K562 (cell line): ENCODE measurements around the gene PLK5. TPM values are rescaled to one million over a fixed set of nuclear protein-coding genes. Genes with fewer than 3 reads are reported as not detected.

Experiments
- BMI1 ChIP-seq: fragments of 150-350 bp; IDR thresholded peaks from 2 replicates; pipeline ENCODE4 v1.6.1; 2014; ENCODE audit warnings: low read length
- CCNT2 ChIP-seq: IDR thresholded peaks from 2 replicates; pipeline ENCODE4 v1.6.1; 2011; ENCODE audit warnings: borderline replicate concordance, low read depth, mild to moderate bottlenecking, moderate library complexity, mixed read lengths, low read length; ENCODE audit not compliant: insufficient read length; ENCODE audit errors: extremely low read depth
- DMBX1 ChIP-seq: fragments of 250-450 bp; sonication (Bioruptor Pico); IDR thresholded peaks from 2 replicates; pipeline ENCODE4 v1.8.0; 2022; ENCODE audit warnings: inconsistent platforms, mild to moderate bottlenecking, moderate library complexity, borderline replicate concordance
- ESRRA ChIP-seq: fragments of 450-650 bp; IDR thresholded peaks from 2 replicates; pipeline ENCODE4 v1.6.1; 2014; ENCODE audit warnings: low read depth, mild to moderate bottlenecking, moderate library complexity, borderline replicate concordance
- GABPA ChIP-seq: fragments of 200-800 bp; sonication (Bioruptor generic); conservative IDR thresholded peaks from 2 replicates; pipeline ENCODE4 v1.6.1; 2016; ENCODE audit warnings: low read depth, missing genetic modification characterization, missing compliant biosample characterization
- HDAC1 ChIP-seq, 2 experiments: fragments of 450-650 bp; IDR thresholded peaks; 2 replicates each; pipeline ENCODE4 v1.6.1; 2016 to 2017; ENCODE audit warnings: inconsistent platforms in 1 of 2, mild to moderate bottlenecking in 1 of 2, moderate library complexity in 1 of 2
- JUN ChIP-seq, 2 experiments: sonication (generic) in 1 of 2; formaldehyde crosslinking in 1 of 2; IDR thresholded peaks; 2 replicates each; pipeline versions ENCODE4 v1.6.1 to v1.8.0; 2012 to 2022; ENCODE audit warnings: borderline replicate concordance in 2 of 2, mild to moderate bottlenecking in 2 of 2, improper control_type of control experiment in 1 of 2, low read depth in 1 of 2, low read length in 1 of 2, missing genetic modification reagents in 1 of 2
- MTA3 ChIP-seq: fragments of 450-650 bp; formaldehyde crosslinking; IDR thresholded peaks from 2 replicates; pipeline ENCODE4 v1.6.1; 2017; ENCODE audit warnings: mild to moderate bottlenecking, borderline replicate concordance
- POLR2A ChIP-seq: fragments of 450-650 bp; conservative IDR thresholded peaks from 2 replicates; pipeline ENCODE4 v1.6.1; 2016
- POLR2H ChIP-seq: IDR thresholded peaks from 2 replicates; pipeline ENCODE4 v1.6.1; 2016; ENCODE audit warnings: missing genetic modification characterization, low read depth, mild to moderate bottlenecking, control low read depth, missing compliant biosample characterization, moderate library complexity
- SIN3B ChIP-seq: fragments of 450-650 bp; IDR thresholded peaks from 2 replicates; pipeline ENCODE4 v1.6.1; 2017; ENCODE audit warnings: low read depth, mild to moderate bottlenecking, moderate library complexity
- SIX5 ChIP-seq, 2 experiments: IDR thresholded peaks; 2 replicates each; pipeline ENCODE4 v1.6.1; 2011; ENCODE audit warnings: low read length in 2 of 2, borderline replicate concordance in 1 of 2, low read depth in 1 of 2, mild to moderate bottlenecking in 1 of 2, moderate library complexity in 1 of 2; ENCODE audit not compliant: insufficient read depth in 1 of 2
- SMARCB1 ChIP-seq: IDR thresholded peaks from 2 replicates; pipeline ENCODE4 v1.6.1; 2011; ENCODE audit warnings: improper control_type of control experiment, low read depth; ENCODE audit not compliant: insufficient read length
- TAL1 ChIP-seq: fragments of 450-650 bp; IDR thresholded peaks from 2 replicates; pipeline ENCODE4 v1.6.1; 2016; ENCODE audit warnings: mild to moderate bottlenecking
- ZNF263 ChIP-seq: sonication (generic); formaldehyde crosslinking; IDR thresholded peaks from 2 replicates; pipeline ENCODE4 v1.8.0; 2022; ENCODE audit warnings: mild to moderate bottlenecking, missing genetic modification reagents, borderline replicate concordance
- ZNF695 ChIP-seq: fragments of 450-650 bp; formaldehyde crosslinking; IDR thresholded peaks from 2 replicates; pipeline ENCODE4 v1.4.0; 2020; ENCODE audit warnings: mild to moderate bottlenecking, moderate library complexity
- polyA plus RNA-seq, 8 experiments: library from polyadenylated mRNA; depleted of rRNA in 4 of 8; stranded (reverse) in 5 of 8; unstranded in 3 of 8; fragments of >200 nt; fragmentation: Nextera tagmentation in 2 of 8; fragmentation: Illumina TruSeq in 1 of 8; extraction: Ambion mirVana in 2 of 8; extraction: Trizol in 1 of 8; gene quantifications; 2 replicates each; pipeline versions ENCODE4 v1.2.1 to v1.2.3, GENCODE V29; 2011 to 2014; ENCODE audit warnings: inconsistent platforms in 1 of 8, missing spikeins in 1 of 8
- total RNA-seq, 7 experiments: library from RNA; depleted of rRNA in 6 of 7; stranded (reverse); fragments of >200 nt in 6 of 7; fragmentation: Illumina TruSeq in 2 of 7; extraction: Trizol in 2 of 7; gene quantifications; 2 replicates each; pipeline versions ENCODE4 v1.2.1 to v1.2.3, GENCODE V29; 2011 to 2021; ENCODE audit warnings: low replicate concordance in 1 of 7
- TF ChIP-seq, protein P1 (sequence below): fragments of 200-800 bp; sonication (Bioruptor generic); IDR thresholded peaks from 2 replicates; pipeline ENCODE4 v1.6.1; 2017; ENCODE audit warnings: missing genetic modification characterization, missing compliant biosample characterization
- TF ChIP-seq, protein P2 (sequence below): fragments of 250-450 bp; sonication (Bioruptor Pico); IDR thresholded peaks from 2 replicates; pipeline ENCODE4 v1.4.0; 2020; ENCODE audit warnings: mild to moderate bottlenecking, moderate library complexity, borderline replicate concordance

The PLK5 gene
- total and polyA plus RNA-seq, 9 of the 15 experiments (the other 6 are each of a cell fraction or from before 2014, with no cell fraction given) = 0.04 to 0.23 (median 0.11) TPM; not detected in 5

DNA sequence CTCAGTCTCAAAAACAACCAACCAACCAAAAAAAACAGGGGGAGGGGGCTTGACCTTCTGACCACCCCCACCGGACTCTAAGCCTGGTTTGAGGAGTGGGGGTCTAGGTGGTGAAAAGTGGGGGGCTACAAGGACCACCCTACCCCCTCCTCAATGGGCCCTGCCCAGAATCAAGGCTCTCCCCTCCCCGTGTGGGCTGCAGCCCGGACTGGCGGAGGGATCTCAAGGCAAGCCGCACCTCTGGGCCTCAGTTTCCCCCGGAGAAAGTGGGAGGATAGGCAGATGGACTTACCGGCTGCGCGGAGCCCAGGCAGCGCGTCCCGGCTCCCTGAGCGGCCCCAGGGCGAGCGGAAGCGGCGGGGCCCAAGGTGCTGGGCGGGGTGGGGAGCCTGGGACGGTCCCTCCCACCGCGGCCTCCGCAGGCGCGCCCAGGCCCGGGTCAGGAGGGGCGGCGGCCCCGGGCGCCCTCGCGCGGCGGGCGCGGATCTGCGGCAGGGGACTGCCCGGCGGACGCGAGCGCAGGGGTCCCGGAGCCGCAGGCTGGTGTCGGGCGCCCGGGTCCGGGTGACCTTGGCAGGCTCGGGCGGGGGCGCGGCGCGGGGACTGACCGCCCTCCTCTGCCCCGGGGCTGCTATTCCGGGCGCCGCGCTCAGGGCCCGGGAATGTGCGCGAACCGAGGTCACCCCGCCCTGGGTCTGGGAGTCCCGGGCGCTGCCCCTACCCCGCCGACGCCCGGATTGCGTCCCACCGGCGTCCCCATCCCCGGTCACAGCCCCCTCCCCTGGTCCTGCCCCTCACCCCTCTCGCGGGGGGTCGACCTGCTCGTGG lies 11.0 kb upstream of the PLK5 start, which contains the start of gene ADAMTSL5 (continued):
- TF ChIP-seq HDAC1 (IDR thresholded peaks at IDR 0.05) (peak in 1 of 2 experiments; percentile 76; a peak in 2 of 4 replicates), CCNT2 (peak; percentile 82), ZNF263 (CRISPR knock-in tag) (no peak), SIX5 (IDR thresholded peaks at IDR 0.05; ENCODE audit: borderline replicate concordance in 1 of 2, insufficient read depth in 1 of 2, low read depth in 1 of 2, low read length in 2 of 2) (no peak), ESRRA (no peak; the same call in 1 of the 2 replicates), MTA3 (peak; percentile 58; the same call in 1 of the 2 replicates), GABPA (tag) (peak; percentile 87), JUN (IDR thresholded peaks at IDR 0.05; ENCODE audit: borderline replicate concordance, low read depth, low read length) (no peak), JUN (CRISPR knock-in tag; IDR thresholded peaks at IDR 0.05; ENCODE audit: borderline replicate concordance) (no peak), BMI1 (no peak), SIN3B (peak; percentile 76), SMARCB1 (no peak), TAL1 (0 out of 2 replicates have a peak, but pooled peaks have one; percentile 12), POLR2H (no peak), DMBX1 (CRISPR knock-in tag) (peak; percentile 10; the same call in 1 of the 2 replicates), ZNF695 (no peak), POLR2A (peak; percentile 79)
- TF ChIP-seq, protein P1, sequence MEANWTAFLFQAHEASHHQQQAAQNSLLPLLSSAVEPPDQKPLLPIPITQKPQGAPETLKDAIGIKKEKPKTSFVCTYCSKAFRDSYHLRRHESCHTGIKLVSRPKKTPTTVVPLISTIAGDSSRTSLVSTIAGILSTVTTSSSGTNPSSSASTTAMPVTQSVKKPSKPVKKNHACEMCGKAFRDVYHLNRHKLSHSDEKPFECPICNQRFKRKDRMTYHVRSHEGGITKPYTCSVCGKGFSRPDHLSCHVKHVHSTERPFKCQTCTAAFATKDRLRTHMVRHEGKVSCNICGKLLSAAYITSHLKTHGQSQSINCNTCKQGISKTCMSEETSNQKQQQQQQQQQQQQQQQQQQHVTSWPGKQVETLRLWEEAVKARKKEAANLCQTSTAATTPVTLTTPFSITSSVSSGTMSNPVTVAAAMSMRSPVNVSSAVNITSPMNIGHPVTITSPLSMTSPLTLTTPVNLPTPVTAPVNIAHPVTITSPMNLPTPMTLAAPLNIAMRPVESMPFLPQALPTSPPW (CRISPR knock-in tag) = peak; percentile 82
- TF ChIP-seq, protein P2, sequence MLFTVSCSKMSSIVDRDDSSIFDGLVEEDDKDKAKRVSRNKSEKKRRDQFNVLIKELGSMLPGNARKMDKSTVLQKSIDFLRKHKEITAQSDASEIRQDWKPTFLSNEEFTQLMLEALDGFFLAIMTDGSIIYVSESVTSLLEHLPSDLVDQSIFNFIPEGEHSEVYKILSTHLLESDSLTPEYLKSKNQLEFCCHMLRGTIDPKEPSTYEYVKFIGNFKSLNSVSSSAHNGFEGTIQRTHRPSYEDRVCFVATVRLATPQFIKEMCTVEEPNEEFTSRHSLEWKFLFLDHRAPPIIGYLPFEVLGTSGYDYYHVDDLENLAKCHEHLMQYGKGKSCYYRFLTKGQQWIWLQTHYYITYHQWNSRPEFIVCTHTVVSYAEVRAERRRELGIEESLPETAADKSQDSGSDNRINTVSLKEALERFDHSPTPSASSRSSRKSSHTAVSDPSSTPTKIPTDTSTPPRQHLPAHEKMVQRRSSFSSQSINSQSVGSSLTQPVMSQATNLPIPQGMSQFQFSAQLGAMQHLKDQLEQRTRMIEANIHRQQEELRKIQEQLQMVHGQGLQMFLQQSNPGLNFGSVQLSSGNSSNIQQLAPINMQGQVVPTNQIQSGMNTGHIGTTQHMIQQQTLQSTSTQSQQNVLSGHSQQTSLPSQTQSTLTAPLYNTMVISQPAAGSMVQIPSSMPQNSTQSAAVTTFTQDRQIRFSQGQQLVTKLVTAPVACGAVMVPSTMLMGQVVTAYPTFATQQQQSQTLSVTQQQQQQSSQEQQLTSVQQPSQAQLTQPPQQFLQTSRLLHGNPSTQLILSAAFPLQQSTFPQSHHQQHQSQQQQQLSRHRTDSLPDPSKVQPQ (CRISPR knock-in tag) = no peak
